ENCODE measurements around the gene CLK3.

The CLK3 gene

GRCh38 chr15:74631935-74632560 is 16.4 kb downstream of the CLK3 start:
- Histone ChIP-seq H3K9me3 (no peaks in the 10 kb centered on the region), H3K27ac (no peak overlapping the region), H3K4me1 (ENCODE audit: control insufficient read depth in 1 of 2, insufficient read depth in 1 of 2, low read depth in 1 of 2, low read length in 1 of 2) (peaks cover 19 to 21% of the 10 kb centered on the region in 2 experiments), H3K4me3 (ENCODE audit: low read depth in 1 of 2, low read length in 1 of 2) (no peak overlapping the region), H3K27me3 (no peaks in the 10 kb centered on the region), H3K36me3 (peaks cover 99% of the 10 kb centered on the region)
- peak; percentile 53 for TF ChIP-seq CTCF (IDR thresholded peaks at IDR 0.05)

DNA sequence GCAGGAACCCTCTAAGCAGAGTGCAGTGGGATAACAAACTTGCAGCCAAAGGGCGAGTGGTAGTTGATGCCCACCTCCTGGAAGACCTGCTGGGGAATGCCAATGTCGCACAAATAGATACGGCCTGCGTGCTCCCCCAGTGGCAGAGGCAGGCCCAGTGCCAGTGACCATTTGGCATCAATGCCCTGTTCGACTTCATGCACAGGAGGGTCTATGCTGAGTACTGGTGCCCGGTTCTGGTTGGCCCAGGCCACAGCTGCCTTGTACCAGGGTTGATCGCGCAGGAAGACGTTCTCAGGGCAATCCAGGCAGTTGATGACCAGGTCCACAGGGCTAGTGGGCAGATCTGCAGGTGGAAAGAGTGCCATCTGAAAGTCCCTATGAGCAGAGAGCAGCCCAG is 17.0 kb downstream of the CLK3 start:
- no peak overlapping the region for H3K27ac ChIP-seq
- no peaks in the 10 kb centered on the region for H3K27me3 ChIP-seq
- no peak overlapping the region for H3K4me3 ChIP-seq (ENCODE audit: low read depth in 1 of 2, low read length in 1 of 2)
- TF ChIP-seq CTCF (IDR thresholded peaks at IDR 0.05) = no peak
- H3K4me1 ChIP-seq (ENCODE audit: control insufficient read depth in 1 of 2, insufficient read depth in 1 of 2, low read depth in 1 of 2, low read length in 1 of 2) = peaks cover 25% of the 10 kb centered on the region in 2 experiments
- no peaks in the 10 kb centered on the region for H3K9me3 ChIP-seq
- H3K36me3 ChIP-seq = peaks cover 99% of the 10 kb centered on the region

GRCh38 chr15:74633781-74634180 is 18.1 kb downstream of the CLK3 start:
- H3K36me3 ChIP-seq = peaks cover 89% of the 10 kb centered on the region
- no peaks in the 10 kb centered on the region for H3K27me3 ChIP-seq
- H3K4me1 ChIP-seq (ENCODE audit: control insufficient read depth in 1 of 2, insufficient read depth in 1 of 2, low read depth in 1 of 2, low read length in 1 of 2) = peaks cover 31 to 34% of the 10 kb centered on the region in 2 experiments
- no peak overlapping the region for H3K4me3 ChIP-seq (ENCODE audit: low read depth in 1 of 2, low read length in 1 of 2)
- H3K9me3 ChIP-seq = no peaks in the 10 kb centered on the region
- H3K27ac ChIP-seq = no peak overlapping the region
- TF ChIP-seq CTCF (IDR thresholded peaks at IDR 0.05) = no peak

DNA sequence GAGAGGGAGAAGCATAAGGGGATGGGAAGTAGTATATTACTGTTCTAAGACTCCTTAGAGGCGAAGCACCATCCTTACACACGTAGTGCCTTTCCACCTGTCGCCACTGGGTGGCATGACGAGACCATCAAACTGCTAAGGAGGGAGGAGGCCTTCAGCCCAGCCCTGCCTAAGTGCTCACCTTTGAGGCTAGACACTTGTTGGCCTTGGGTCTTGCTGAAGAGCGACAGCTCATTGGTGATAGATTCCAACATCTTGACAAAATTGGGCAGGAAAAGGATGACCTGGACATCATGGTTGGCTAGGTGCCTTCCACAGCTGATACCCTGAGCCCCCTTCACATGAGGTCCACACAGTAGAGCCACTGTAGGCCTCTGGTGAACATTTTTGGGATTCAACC is 19.6 kb downstream of the CLK3 start:
- no peak overlapping the region for H3K4me3 ChIP-seq (ENCODE audit: low read depth in 1 of 2, low read length in 1 of 2)
- peak; percentile 83 for TF ChIP-seq CTCF (IDR thresholded peaks at IDR 0.05)
- no peaks in the 10 kb centered on the region for H3K9me3 ChIP-seq
- peaks cover 75% of the 10 kb centered on the region for H3K36me3 ChIP-seq
- H3K27ac ChIP-seq = peak overlapping the region; percentile 65
- peaks cover 46 to 49% of the 10 kb centered on the region in 2 experiments for H3K4me1 ChIP-seq (ENCODE audit: control insufficient read depth in 1 of 2, insufficient read depth in 1 of 2, low read depth in 1 of 2, low read length in 1 of 2)
- H3K27me3 ChIP-seq = no peaks in the 10 kb centered on the region

DNA sequence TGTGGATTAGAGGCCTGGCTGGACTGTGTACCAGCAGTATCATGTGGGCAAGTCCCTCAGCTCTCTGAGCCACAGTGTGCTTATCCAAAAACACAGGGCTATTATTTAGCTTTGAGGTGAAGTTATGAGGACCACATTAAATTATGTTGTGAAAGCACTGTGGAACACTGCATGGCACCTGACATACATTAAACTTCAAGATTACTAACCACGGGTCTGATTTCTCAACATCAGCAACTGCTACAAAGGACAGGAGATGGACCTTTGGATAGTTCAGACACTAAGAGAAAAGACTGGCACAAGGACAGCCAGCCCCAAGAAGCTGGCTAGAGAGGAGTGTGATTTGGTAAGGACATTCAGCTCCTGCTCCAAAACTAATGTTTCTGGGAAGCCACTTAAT is 21.3 kb downstream of the CLK3 start:
- TF ChIP-seq CTCF (IDR thresholded peaks at IDR 0.05) = no peak
- no peak overlapping the region for H3K4me3 ChIP-seq (ENCODE audit: low read depth in 1 of 2, low read length in 1 of 2)
- peaks cover 57% of the 10 kb centered on the region for H3K36me3 ChIP-seq
- H3K27me3 ChIP-seq = no peaks in the 10 kb centered on the region
- no peaks in the 10 kb centered on the region for H3K9me3 ChIP-seq
- H3K27ac ChIP-seq = peak overlapping the region; percentile 65
- H3K4me1 ChIP-seq (ENCODE audit: control insufficient read depth in 1 of 2, insufficient read depth in 1 of 2, low read depth in 1 of 2, low read length in 1 of 2) = peaks cover 58 to 63% of the 10 kb centered on the region in 2 experiments
